ENCODE measurements around the gene LYPLA2.

The LYPLA2 gene

GRCh38 chr1:23838401-23838866, 47.5 kb downstream of the LYPLA2 start:
- DNase-seq = peak; percentile 64

- DNase-seq = no peak
Observed at GRCh38 chr1:23843644-23844043, 52.7 kb downstream of the LYPLA2 start.

All from activated T-cell treated with anti-CD3 and anti-CD28 coated beads for 4 hours (primary cell).